ENCODE data around the gene IPO4. TPM values are rescaled to one million over a fixed set of nuclear protein-coding genes. Genes with fewer than 3 reads are reported as not detected.

IPO4 gene
- total and polyA plus RNA-seq, 9 of the 15 experiments (the other 6 are each of a cell fraction or from before 2014, with no cell fraction given), result 7.3 to 122 (median 31.8) TPM

DNA sequence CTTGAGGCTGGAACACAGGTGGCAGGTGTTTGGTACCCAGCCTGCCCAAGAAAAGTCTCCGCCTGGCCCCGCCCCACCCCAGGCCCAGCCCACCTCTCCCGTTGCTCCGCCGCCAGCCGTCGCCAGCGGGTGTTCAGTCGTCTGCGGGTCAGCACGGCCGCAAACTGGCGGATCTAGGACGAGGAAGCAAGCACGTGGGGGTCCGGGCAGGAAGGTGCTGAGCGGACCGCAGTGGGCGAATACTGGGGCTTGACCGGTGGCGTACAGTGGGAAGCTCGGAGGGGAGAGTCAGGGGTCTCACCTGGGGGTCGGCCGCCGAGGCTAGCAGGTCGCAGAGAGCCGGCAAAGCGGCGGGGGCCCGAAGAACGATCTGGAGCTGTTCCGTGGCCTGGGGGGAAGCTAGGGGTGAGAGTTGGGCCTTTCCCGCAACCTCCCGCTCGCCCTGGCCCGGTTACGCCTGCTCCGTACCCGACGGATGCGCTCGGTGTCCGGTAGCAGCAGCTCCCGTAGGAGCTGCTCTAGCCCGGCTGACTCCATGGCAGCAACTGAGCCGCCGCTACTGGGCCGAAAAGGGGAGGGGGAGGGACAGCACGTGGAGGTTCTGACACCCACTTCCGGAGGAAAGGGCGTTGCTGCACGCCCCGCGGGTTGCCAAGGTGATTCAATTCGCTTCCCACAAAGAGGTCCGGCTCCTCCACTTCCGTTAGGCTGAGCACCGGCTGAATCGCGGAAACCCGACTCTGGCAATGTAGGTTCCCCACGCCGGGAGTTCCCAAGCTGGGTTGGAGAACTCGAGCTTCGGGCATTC, at the start of gene IPO4 (continued):
- peak; percentile 69; the same call in 1 of the 2 replicates for TF ChIP-seq ZHX1 (conservative IDR thresholded peaks at IDR 0.05; ENCODE audit: low read length)
- peak; percentile 99 for TF ChIP-seq NCOA1 (IDR thresholded peaks at IDR 0.05; ENCODE audit: low read depth)
- TF ChIP-seq, protein P1, sequence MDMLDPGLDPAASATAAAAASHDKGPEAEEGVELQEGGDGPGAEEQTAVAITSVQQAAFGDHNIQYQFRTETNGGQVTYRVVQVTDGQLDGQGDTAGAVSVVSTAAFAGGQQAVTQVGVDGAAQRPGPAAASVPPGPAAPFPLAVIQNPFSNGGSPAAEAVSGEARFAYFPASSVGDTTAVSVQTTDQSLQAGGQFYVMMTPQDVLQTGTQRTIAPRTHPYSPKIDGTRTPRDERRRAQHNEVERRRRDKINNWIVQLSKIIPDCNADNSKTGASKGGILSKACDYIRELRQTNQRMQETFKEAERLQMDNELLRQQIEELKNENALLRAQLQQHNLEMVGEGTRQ (CRISPR knock-in tag; IDR thresholded peaks at IDR 0.05), result peak; percentile 71
- TF ChIP-seq ZEB2 (IDR thresholded peaks at IDR 0.05), result peak; percentile 97
- TF ChIP-seq ZNF639 (CRISPR knock-in tag; conservative IDR thresholded peaks at IDR 0.05 in 1 of 2, IDR thresholded peaks at IDR 0.05 in 1 of 2), result 0 out of 4 replicates have a peak, but pooled peaks of 1 of the 2 experiments have one; percentile 16
- TF ChIP-seq TCF7L2 (IDR thresholded peaks at IDR 0.05; ENCODE audit: low read depth, low read length), result no peak
- TF ChIP-seq MXD1 (CRISPR knock-in tag; IDR thresholded peaks at IDR 0.05; ENCODE audit: borderline replicate concordance, poor library complexity, severe bottlenecking), result peak; percentile 92
- TF ChIP-seq AFF1 (IDR thresholded peaks at IDR 0.05; ENCODE audit: low read depth in 1 of 2, partially characterized antibody in 2 of 2), result peak in 1 of 2 experiments; percentile 67
- TF ChIP-seq DIDO1 (tag; IDR thresholded peaks at IDR 0.05; ENCODE audit: low read depth), result peak; percentile 78; the same call in 1 of the 2 replicates
- 0 out of 2 replicates have a peak, but pooled peaks have one; percentile 36 for TF ChIP-seq MIER1 (IDR thresholded peaks at IDR 0.05; ENCODE audit: low read depth)
- TF ChIP-seq CEBPZ (IDR thresholded peaks at IDR 0.05; ENCODE audit: borderline replicate concordance, low read depth, low read length), result no peak
